Activated CD8-positive, alpha-beta memory T cell treated with anti-CD3 and anti-CD28 coated beads, Interleukin-2, amount 50 U/mL, for 4 hours (primary cell): ENCODE data around the gene PDZD7.
A peak's percentile ranks its signal among the peaks of the same experiment; 100 is the strongest.

ENCODE experiments used
- DNase-seq: peaks from one replicate; pipeline ENCODE4 v3.0.0-alpha.2; 2020

PDZD7 gene

GRCh38 chr10:101060951-101061623 lies 30.2 kb upstream of the PDZD7 start:
- peak; percentile 89 for DNase-seq

- peak; percentile 90 for DNase-seq
These were observed 29.4 kb upstream of the PDZD7 start for GRCh38 chr10:101060036-101060950.

GRCh38 chr10:101056365-101057151 lies 25.6 kb upstream of the PDZD7 start:
- DNase-seq = no peak

- no peak for DNase-seq
These were observed 24.5 kb upstream of the PDZD7 start for GRCh38 chr10:101055411-101055810.

- DNase-seq = no peak
These were observed 23.9 kb upstream of the PDZD7 start for GRCh38 chr10:101054876-101055275.

- no peak for DNase-seq
These were observed 23.4 kb upstream of the PDZD7 start for GRCh38 chr10:101054351-101054750.

GRCh38 chr10:101053516-101053915 lies 22.6 kb upstream of the PDZD7 start:
- no peak for DNase-seq

- DNase-seq = no peak
These were observed 21.4 kb upstream of the PDZD7 start for GRCh38 chr10:101052285-101052684.

GRCh38 chr10:101050208-101051069 lies 19.5 kb upstream of the PDZD7 start:
- peak; percentile 79 for DNase-seq

- DNase-seq = no peak
These were observed 17.3 kb upstream of the PDZD7 start for GRCh38 chr10:101047961-101048892.

- no peak for DNase-seq
These were observed 16.3 kb upstream of the PDZD7 start for GRCh38 chr10:101047268-101047667.

- DNase-seq = no peak
These were observed 15.7 kb upstream of the PDZD7 start for GRCh38 chr10:101046332-101047238.

GRCh38 chr10:101044117-101044516 lies 13.2 kb upstream of the PDZD7 start:
- no peak for DNase-seq

- no peak for DNase-seq
These were observed 12.4 kb upstream of the PDZD7 start for GRCh38 chr10:101043363-101043707.

- peak; percentile 83 for DNase-seq
These were observed 11.9 kb upstream of the PDZD7 start for GRCh38 chr10:101042667-101043362.

GRCh38 chr10:101042118-101042517 lies 11.2 kb upstream of the PDZD7 start:
- no peak for DNase-seq

- DNase-seq = peak; percentile 74
These were observed 10.4 kb upstream of the PDZD7 start for GRCh38 chr10:101041252-101041761.

GRCh38 chr10:101040851-101041250 lies 9.9 kb upstream of the PDZD7 start:
- no peak for DNase-seq

- DNase-seq = no peak
These were observed 9.1 kb upstream of the PDZD7 start for GRCh38 chr10:101040061-101040460.
